Mucosa of stomach (tissue), 1 donor: ENCODE data around the gene ABCB4.

Experiments used
- H3K27me3 ChIP-seq: one replicate; pipeline ENCODE4 v1.7.0; 2013; ENCODE audit warnings: mild to moderate bottlenecking, low read length; ENCODE audit not compliant: control insufficient read depth, insufficient read depth
- H3K36me3 ChIP-seq: one replicate; pipeline ENCODE4 v1.7.0; 2013; ENCODE audit warnings: low read length; ENCODE audit not compliant: control insufficient read depth, insufficient read depth
- H3K4me1 ChIP-seq: one replicate; pipeline ENCODE4 v1.7.0; 2013; ENCODE audit warnings: mild to moderate bottlenecking, low read length; ENCODE audit not compliant: control insufficient read depth, insufficient read depth
- H3K4me3 ChIP-seq: one replicate; pipeline ENCODE4 v1.7.0; 2013; ENCODE audit warnings: low read length
- H3K9ac ChIP-seq: one replicate; pipeline ENCODE4 v1.7.0; 2013; ENCODE audit warnings: mild to moderate bottlenecking, low read length, moderate library complexity
- H3K9me3 ChIP-seq: one replicate; pipeline ENCODE4 v1.7.0; 2013; ENCODE audit warnings: mild to moderate bottlenecking, low read length, moderate library complexity; ENCODE audit not compliant: control insufficient read depth
- donor health status: Pancreatic carcinoma.

Gene ABCB4

DNA sequence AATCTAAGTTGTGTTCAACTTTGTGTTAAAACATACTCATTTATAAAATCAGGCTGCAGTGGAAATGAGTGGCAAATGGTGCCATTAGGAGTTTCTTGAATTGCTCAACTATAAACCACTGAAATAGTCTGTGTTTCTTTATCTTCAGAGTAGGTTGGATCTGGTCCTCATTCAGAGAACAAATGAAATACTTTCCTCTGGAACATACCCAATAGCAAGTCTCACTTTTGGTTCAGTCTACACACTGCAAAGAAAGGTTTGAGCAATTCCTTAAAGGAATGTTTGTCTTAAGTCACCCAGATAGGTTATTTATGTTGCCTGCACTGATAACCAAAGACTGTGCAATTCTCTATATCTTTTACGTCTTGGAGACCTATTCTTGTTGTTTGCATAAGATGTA lies 62.5 kb downstream of the ABCB4 start:
- Histone ChIP-seq H3K36me3 (no peaks in the 10 kb centered on the region), H3K9me3 (no peaks in the 10 kb centered on the region), H3K4me1 (no peaks in the 10 kb centered on the region), H3K27me3 (no peaks in the 10 kb centered on the region), H3K9ac (no peak overlapping the region), H3K4me3 (no peak overlapping the region)

GRCh38 chr7:87411186-87411585 lies 64.3 kb downstream of the ABCB4 start:
- no peaks in the 10 kb centered on the region for H3K4me1 ChIP-seq
- H3K27me3 ChIP-seq: no peaks in the 10 kb centered on the region
- no peaks in the 10 kb centered on the region for H3K9me3 ChIP-seq
- H3K36me3 ChIP-seq: no peaks in the 10 kb centered on the region
- no peak overlapping the region for H3K4me3 ChIP-seq
- no peak overlapping the region for H3K9ac ChIP-seq

- Histone ChIP-seq H3K27me3 (no peaks in the 10 kb centered on the region), H3K4me1 (no peaks in the 10 kb centered on the region), H3K9ac (no peak overlapping the region), H3K36me3 (no peaks in the 10 kb centered on the region), H3K4me3 (no peak overlapping the region), H3K9me3 (no peaks in the 10 kb centered on the region)
Observed at GRCh38 chr7:87404674-87405073, 70.8 kb downstream of the ABCB4 start.

GRCh38 chr7:87398446-87398845 lies 77.0 kb downstream of the ABCB4 start:
- no peak overlapping the region for H3K4me3 ChIP-seq
- H3K36me3 ChIP-seq: no peaks in the 10 kb centered on the region
- no peaks in the 10 kb centered on the region for H3K9me3 ChIP-seq
- H3K4me1 ChIP-seq: no peaks in the 10 kb centered on the region
- no peak overlapping the region for H3K9ac ChIP-seq
- no peaks in the 10 kb centered on the region for H3K27me3 ChIP-seq

GRCh38 chr7:87395442-87396020 lies 79.9 kb downstream of the ABCB4 start:
- H3K4me1 ChIP-seq: no peaks in the 10 kb centered on the region
- no peak overlapping the region for H3K4me3 ChIP-seq

GRCh38 chr7:87391020-87391701 lies 84.3 kb downstream of the ABCB4 start:
- Histone ChIP-seq H3K27me3 (no peaks in the 10 kb centered on the region), H3K4me1 (no peaks in the 10 kb centered on the region), H3K9ac (no peak overlapping the region), H3K36me3 (no peaks in the 10 kb centered on the region), H3K9me3 (no peaks in the 10 kb centered on the region), H3K4me3 (no peak overlapping the region)

More at GRCh38 chr7:87395442-87396020, 79.9 kb downstream of the ABCB4 start:
- Histone ChIP-seq H3K36me3 (no peaks in the 10 kb centered on the region), H3K27me3 (no peaks in the 10 kb centered on the region), H3K9me3 (no peaks in the 10 kb centered on the region), H3K9ac (no peak overlapping the region)

- Histone ChIP-seq H3K4me1 (no peaks in the 10 kb centered on the region), H3K27me3 (no peaks in the 10 kb centered on the region), H3K36me3 (no peaks in the 10 kb centered on the region), H3K9me3 (no peaks in the 10 kb centered on the region), H3K4me3 (no peak overlapping the region), H3K9ac (no peak overlapping the region)
Observed at GRCh38 chr7:87380905-87381304, 94.6 kb downstream of the ABCB4 start.

- H3K27me3 ChIP-seq: no peaks in the 10 kb centered on the region
- no peaks in the 10 kb centered on the region for H3K4me1 ChIP-seq
- H3K4me3 ChIP-seq: no peak overlapping the region
- H3K9me3 ChIP-seq: no peaks in the 10 kb centered on the region
- no peaks in the 10 kb centered on the region for H3K36me3 ChIP-seq
- H3K9ac ChIP-seq: no peak overlapping the region
Observed at GRCh38 chr7:87375662-87376435, 99.6 kb downstream of the ABCB4 start.

- H3K27me3 ChIP-seq: no peaks in the 10 kb centered on the region
- H3K4me3 ChIP-seq: no peak overlapping the region
- H3K9me3 ChIP-seq: no peaks in the 10 kb centered on the region
- no peaks in the 10 kb centered on the region for H3K4me1 ChIP-seq
- H3K9ac ChIP-seq: no peak overlapping the region
- H3K36me3 ChIP-seq: no peaks in the 10 kb centered on the region
Observed at GRCh38 chr7:87370660-87371180, 104.8 kb downstream of the ABCB4 start.

DNA sequence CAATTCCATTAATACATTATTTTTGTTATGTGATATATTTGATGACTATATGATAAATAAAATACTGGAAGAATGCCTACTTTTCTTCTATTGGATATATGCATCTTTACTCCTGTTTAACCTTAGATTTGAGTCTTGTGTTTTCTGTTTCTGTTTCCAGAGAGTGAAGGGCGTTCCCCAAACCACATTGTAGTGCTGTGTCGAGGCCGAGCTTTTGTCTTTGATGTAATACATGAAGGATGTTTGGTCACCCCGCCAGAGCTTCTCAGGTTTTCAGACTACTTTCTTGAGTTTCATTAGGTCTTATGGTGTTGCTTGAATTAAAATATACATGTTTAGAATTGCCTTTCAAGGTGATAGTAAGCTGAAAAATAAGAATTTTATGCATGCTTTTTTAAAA lies 106.3 kb downstream of the ABCB4 start:
- Histone ChIP-seq H3K27me3 (no peaks in the 10 kb centered on the region), H3K4me3 (no peak overlapping the region), H3K36me3 (no peaks in the 10 kb centered on the region), H3K4me1 (no peaks in the 10 kb centered on the region), H3K9me3 (no peaks in the 10 kb centered on the region), H3K9ac (no peak overlapping the region)

- Histone ChIP-seq H3K36me3 (no peaks in the 10 kb centered on the region), H3K27me3 (no peaks in the 10 kb centered on the region), H3K4me1 (no peaks in the 10 kb centered on the region), H3K9ac (no peak overlapping the region), H3K4me3 (no peak overlapping the region), H3K9me3 (no peaks in the 10 kb centered on the region)
Observed at GRCh38 chr7:87364246-87364645, 111.2 kb downstream of the ABCB4 start.

DNA sequence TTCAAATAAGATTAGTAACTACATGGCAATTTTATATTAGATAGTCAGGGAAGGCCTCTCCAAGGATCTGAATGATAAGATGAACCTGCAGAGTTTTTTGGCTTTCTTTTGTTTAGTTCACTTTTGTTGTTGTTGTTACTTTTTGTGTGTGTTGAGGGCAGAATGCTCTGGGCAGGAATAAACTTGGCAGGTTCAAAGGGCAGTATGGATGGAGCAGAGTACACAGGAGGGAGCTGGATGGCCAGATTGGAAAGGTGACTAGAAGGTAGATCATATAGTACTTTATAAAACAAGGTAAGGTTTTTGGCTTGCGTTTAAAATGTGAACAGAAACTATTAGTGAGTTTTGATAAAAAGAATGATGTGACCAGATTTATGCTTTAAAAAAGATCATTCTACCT lies 112.1 kb downstream of the ABCB4 start:
- no peaks in the 10 kb centered on the region for H3K27me3 ChIP-seq
- H3K36me3 ChIP-seq: no peaks in the 10 kb centered on the region
- no peaks in the 10 kb centered on the region for H3K9me3 ChIP-seq
- H3K9ac ChIP-seq: no peak overlapping the region
- no peaks in the 10 kb centered on the region for H3K4me1 ChIP-seq
- H3K4me3 ChIP-seq: no peak overlapping the region
